Renal cortex interstitium (tissue), 11 donors: ENCODE data around the gene DOCK8. TPM values are rescaled to one million over a fixed set of nuclear protein-coding genes. Genes with fewer than 3 reads are reported as not detected.
A peak's percentile ranks its signal among the peaks of the same experiment; 100 is the strongest.

Source experiments
- DNase-seq, 11 donors: peaks; one replicate each; pipeline ENCODE4 v3.0.0-alpha.2; 2013; ENCODE audit warnings: low read depth in 9 of 11, low spot score in 4 of 11; ENCODE audit errors: extremely low read depth in 1 of 11
- polyA plus RNA-seq, 3 donors: library from polyadenylated mRNA; unstranded; fragments of 120-200 nt; gene quantifications; one replicate each; pipeline ENCODE4 v1.2.1, GENCODE V29; 2013; ENCODE audit not compliant: insufficient read length in 3 of 3

The DOCK8 gene
- polyA plus RNA-seq, 3 donors, result 10.3 to 13.6 (median 12.6) TPM

DNA sequence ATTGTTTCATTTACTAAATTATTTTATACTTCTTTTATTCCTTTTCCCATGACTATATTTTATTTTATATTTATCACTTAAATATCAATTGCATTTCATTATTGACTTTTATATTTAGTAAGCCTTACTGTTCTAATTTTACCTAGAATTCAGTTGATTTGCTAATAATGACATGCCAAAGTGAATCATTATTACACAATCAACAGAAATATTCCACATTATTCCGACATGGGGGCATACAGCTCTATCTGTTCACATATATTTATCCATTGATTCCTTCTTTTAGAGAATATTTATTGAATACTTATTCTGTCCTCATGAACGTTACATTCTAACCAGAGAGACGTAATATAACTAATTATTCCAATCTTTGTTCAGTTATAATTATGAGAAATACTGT is 221.8 kb downstream of the DOCK8 start:
- no peak for DNase-seq

DNA sequence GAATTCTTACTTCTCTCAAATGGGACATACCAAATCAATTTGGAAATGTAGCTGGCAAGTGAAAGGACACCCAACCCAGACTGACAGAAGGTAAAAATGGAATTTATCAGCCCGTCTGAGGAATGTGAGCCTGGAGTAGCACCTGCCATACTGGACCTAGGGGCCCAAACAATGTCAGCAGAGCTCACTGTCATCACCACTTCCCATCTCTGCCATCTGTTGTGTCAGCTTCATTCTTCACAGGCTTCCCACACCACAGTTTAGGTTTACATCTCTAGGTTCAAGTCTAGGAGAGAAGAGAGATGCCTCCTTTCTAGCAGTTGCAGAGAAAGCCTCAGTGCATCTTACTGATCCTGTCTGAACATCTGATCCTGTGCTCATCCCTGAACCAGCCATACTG is 222.4 kb downstream of the DOCK8 start:
- DNase-seq, result no peak

DNA sequence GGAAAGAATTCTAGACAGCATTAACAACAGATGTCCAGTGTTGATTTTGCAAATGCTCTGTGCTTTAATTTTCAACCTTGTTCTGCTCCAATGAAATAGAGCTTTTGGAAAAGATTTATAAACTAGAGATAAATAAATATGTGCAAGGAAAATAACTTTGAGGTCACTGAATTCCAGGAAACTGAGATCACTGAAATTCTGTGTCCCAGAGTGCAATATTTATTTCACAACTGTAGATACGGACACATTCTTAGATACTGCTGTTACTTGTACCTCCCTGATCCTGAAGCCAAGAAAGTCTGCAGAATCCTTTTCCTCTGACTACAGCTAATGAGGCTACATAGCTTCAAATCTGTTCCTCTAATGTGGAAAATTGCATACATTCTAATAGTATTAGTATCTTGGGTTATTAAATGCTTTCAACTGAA is 222.9 kb downstream of the DOCK8 start:
- DNase-seq, result peak in 2 of 11 donors; percentile 32 to 43

GRCh38 chr9:438066-438465 is 223.4 kb downstream of the DOCK8 start:
- no peak for DNase-seq

DNA sequence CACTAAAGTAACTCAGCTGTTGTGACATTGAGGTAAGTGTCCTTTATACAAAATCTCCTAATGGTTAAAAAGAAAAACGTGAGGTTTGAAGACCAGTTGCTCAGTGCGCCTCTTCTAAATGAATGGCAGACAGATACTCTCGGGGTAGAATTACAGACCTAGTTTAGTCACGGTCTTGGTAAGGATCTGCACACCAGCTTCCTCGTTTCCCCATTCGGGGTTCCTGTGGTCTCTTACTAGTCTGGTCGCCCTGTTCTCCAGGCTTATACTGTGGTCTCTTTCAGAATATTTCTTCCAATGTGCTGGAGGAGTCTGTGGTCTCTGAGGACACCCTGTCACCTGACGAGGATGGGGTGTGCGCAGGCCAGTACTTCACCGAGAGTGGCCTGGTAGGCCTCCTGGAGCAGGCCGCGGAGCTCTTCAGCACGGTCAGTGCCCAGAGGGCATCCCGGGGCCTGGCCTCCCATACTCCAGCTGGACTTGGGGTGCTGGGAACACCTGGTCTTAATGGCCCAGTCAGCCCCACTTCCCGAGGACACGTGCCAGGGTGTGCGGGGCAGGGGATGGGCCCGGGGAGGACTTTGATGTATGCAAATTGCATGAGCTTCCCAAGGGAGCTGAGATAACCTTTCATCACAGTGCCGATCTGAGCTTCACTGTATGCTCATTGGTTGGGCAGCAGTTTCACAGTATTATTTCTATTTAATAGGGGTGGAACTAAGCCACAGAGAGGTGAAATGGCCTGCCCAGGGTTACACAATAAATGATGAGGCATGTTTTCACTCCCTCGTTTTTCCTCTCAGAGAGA is 224.5 kb downstream of the DOCK8 start:
- no peak for DNase-seq

DNA sequence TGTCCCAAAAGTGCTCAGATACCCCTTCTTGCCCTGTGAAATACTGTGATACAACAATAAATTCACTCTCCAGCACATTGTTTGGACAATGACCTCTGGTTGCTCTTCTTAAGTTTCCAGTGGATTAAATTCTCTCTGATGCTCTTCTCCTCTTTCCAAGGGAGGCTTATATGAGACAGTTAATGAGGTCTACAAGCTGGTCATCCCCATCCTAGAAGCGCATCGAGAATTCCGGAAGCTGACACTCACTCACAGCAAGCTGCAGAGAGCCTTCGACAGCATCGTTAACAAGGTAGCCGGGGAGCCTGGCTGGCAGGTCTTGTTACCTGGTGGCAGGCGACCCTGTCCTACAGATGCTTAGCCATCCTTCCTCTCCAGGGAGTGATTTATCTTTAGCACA is 226.5 kb downstream of the DOCK8 start:
- peak in 6 of 11 donors; percentile 49 to 76 (median 59) for DNase-seq

GRCh38 chr9:444528-444927 is 229.9 kb downstream of the DOCK8 start:
- DNase-seq, result no peak

DNA sequence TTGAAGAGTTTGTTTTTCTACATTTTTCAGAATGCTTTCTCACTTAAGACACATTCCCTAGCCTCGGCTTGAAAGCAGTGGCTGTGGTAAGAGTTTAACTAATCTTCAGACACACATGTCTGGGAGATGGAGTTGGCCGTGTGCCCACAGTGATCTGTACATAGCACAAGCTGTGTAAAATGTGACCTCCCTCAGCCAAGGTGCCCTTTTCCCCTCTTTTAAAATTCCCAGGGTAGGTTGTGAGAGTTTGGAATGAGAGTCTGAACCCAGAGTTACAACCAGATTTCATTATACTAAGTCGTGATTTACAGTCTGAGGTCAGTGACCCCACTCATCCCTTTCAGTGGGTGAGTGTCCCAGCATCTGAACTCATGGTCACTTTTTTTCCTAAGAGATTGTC is 230.4 kb downstream of the DOCK8 start:
- DNase-seq, result peak in 1 of 11 donors; percentile 56

DNA sequence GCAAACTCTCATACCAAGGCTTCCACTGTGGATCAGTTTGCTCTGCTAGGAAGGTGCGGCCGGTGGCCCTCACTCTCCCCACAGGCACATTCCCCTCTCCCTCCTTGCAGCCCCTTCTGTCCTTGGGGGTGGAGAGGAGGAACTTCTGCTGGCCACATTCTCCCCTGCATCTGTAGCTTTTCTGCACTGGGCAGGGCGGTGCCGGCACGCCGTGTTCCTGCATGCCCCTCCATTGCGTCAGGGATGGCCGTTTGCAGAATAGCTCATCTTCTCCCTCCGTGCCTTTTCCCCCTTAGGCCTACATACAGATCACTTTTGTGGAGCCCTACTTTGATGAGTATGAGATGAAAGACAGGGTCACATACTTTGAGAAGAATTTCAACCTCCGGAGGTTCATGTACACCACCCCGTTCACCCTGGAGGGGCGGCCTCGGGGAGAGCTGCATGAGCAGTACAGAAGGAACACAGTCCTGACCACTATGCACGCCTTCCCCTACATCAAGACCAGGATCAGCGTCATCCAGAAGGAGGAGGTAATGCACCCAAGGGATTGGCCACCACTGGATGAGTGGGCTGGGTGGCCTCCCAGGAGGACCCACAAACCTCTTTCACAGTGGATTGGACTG is 231.5 kb downstream of the DOCK8 start:
- no peak for DNase-seq

DNA sequence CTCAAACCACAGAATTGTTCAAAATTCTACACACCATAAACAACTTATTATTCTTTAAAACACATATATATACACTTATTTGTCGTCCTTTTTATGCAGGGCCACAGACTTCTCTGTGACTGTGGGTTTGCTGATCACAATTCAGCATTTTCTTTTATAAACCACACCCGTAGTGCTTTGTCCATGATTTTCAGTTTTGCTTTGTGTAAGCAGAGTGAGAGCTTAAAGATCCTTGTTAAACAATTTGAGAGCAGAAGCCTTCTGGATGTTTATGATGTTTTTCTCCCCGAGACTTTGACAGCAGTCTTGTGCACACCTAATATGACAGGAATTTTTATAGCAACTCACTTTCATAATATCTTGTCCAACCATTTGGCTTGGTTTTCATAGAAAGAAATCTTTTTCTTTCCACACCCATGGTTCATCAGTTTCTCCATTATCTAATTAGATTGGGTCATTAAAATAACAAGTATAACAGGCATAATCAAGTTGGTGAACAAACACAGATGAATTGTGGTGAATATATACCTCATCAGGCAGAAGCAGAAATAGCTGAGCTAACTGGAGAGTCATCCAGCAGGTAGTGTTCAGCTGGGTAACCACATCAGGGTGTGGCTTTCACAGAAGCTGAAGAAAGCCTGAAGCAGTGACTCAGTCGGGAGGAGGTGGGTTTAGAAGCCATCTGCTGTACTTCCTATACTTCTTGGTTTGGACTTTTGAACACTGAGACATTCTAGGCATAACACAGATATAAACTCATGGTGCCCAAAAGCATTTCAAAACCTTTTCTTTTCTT is 232.8 kb downstream of the DOCK8 start:
- no peak for DNase-seq

GRCh38 chr9:450057-450456 is 235.4 kb downstream of the DOCK8 start:
- DNase-seq, result no peak

GRCh38 chr9:450561-450960 is 235.9 kb downstream of the DOCK8 start:
- DNase-seq, result no peak

DNA sequence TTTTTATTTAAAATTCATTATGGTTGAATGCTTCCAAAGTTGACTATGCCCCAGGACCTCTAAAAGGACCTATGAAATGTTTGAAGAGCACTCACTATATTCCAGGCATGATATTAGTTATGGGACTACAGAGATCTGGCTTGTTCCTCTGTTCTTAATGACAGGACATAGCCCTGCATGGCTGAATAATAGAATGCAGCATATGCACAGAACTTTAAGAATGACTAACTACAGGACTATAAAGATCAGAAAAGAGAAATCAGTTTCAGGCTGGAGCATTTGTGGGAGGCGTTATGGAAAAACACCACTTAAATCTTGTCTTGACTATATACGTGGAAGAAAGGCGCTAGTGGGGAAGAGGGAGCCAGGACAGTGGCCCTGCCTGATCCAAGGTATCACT is 239.2 kb downstream of the DOCK8 start:
- no peak for DNase-seq

DNA sequence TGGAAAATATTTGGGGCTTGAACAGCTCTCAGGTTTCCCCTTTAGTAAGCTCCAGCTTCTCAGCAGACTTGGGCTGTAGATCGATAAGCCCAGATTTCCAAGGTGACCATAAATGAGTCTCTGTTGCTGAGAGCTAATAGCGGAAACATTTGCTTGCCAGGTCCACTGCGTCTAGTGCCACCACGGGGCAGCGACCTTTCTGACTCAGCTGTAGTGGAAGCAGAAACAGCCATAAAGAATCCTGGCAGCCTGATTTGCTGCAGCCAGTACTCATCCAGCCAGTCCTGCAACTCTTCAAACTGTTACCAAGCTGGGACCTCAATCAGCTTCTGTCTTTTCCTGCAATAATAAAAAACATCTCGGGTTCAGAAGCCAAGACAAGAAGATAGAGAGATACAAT is 241.7 kb downstream of the DOCK8 start:
- DNase-seq, result no peak

GRCh38 chr9:458590-458989 is 243.9 kb downstream of the DOCK8 start:
- no peak for DNase-seq

- DNase-seq, result no peak
These were observed 245.1 kb downstream of the DOCK8 start for GRCh38 chr9:459491-460444.

- DNase-seq, result no peak
These were observed 247.5 kb downstream of the DOCK8 start for GRCh38 chr9:462121-462520.

- no peak for DNase-seq
These were observed 247.9 kb downstream of the DOCK8 start for GRCh38 chr9:462606-463005.
